OCI-LY3 (cell line): ENCODE results near the gene LMAN2L.

Experiments
- H2AFZ ChIP-seq: fragments of 200-600, 300-600 bp; shearing (Covaris generic); 2 replicates; pipeline ENCODE4 v1.6.0; 2014; ENCODE audit warnings: antibody characterized with exemption, low read depth, low read length
- H3K27ac ChIP-seq: fragments of 200-600, 300-600 bp; sonication (generic); 2 replicates; pipeline ENCODE4 v1.5.1; 2014; ENCODE audit warnings: mild to moderate bottlenecking, low read length, moderate library complexity, mixed read lengths
- H3K27me3 ChIP-seq: fragments of 200-600, 300-600 bp; sonication (generic); 2 replicates; pipeline ENCODE4 v1.6.1; 2014; ENCODE audit warnings: low read depth, low read length, mixed read lengths
- H3K36me3 ChIP-seq: fragments of 200-600, 300-600 bp; sonication (generic); replicated peaks from 2 replicates; pipeline ENCODE3; 2014; ENCODE audit warnings: low read depth, low read length, mixed read lengths
- H3K4me1 ChIP-seq: fragments of 300-600, 200-600 bp; sonication (generic); 2 replicates; pipeline ENCODE4 v1.6.1; 2014; ENCODE audit warnings: low read length, mixed read lengths
- H3K4me2 ChIP-seq: fragments of 200-600, 300-600 bp; sonication (generic); 2 replicates; pipeline ENCODE4 v1.6.1; 2014; ENCODE audit warnings: low read length, mixed read lengths
- H3K4me3 ChIP-seq: fragments of 300-600, 200-600 bp; sonication (generic); 2 replicates; pipeline ENCODE4 v1.5.1; 2014; ENCODE audit warnings: antibody characterized with exemption, mild to moderate bottlenecking, low read length, moderate library complexity
- H3K79me2 ChIP-seq: fragments of 300-600, 200-600 bp; shearing (Covaris generic); 2 replicates; pipeline ENCODE4 v1.6.1; 2014; ENCODE audit warnings: mild to moderate bottlenecking, low read length, mixed read lengths
- H3K9ac ChIP-seq: fragments of 300-600, 200-600 bp; shearing (Covaris generic); 2 replicates; pipeline ENCODE4 v1.6.0; 2014; ENCODE audit warnings: mild to moderate bottlenecking, low read length, moderate library complexity
- H3K9me3 ChIP-seq: fragments of 200-600, 300-600 bp; shearing (Covaris generic); 2 replicates; pipeline ENCODE4 v1.6.1; 2014; ENCODE audit warnings: low read length, mixed read lengths; ENCODE audit not compliant: insufficient read depth
- H4K20me1 ChIP-seq: fragments of 200-600, 300-600 bp; sonication (generic); 2 replicates; pipeline ENCODE4 v1.6.1; 2016; ENCODE audit warnings: low read length, mixed read lengths; ENCODE audit not compliant: insufficient read depth
- CTCF ChIP-seq: fragments of 200-600, 300-600 bp; sonication (generic); IDR thresholded peaks from 2 replicates; pipeline ENCODE4 v1.5.1; 2014; ENCODE audit warnings: antibody characterized with exemption, low read length, low read depth
- EZH2phosphoT487 ChIP-seq: fragments of 200-600 bp; shearing (Covaris generic); IDR thresholded peaks from 2 replicates; pipeline ENCODE4 v1.6.1; 2018; ENCODE audit warnings: antibody characterized with exemption, mixed run types, low read depth

LMAN2L gene

GRCh38 chr2:96771796-96772618 lies 32.1 kb upstream of the LMAN2L start:
- Histone ChIP-seq H3K4me2 (no peak overlapping the region), H3K9me3 (no peaks in the 10 kb centered on the region), H3K4me3 (no peak overlapping the region), H4K20me1 (no peaks in the 10 kb centered on the region), H3K9ac (no peak overlapping the region), H3K4me1 (peaks cover 36% of the 10 kb centered on the region), H2AFZ (no peak overlapping the region), H3K79me2 (peaks cover 5% of the 10 kb centered on the region; the same call in 1 of the 2 replicates), H3K36me3 (no peaks in the 10 kb centered on the region), H3K27ac (no peak overlapping the region), H3K27me3 (no peaks in the 10 kb centered on the region)
- TF ChIP-seq EZH2phosphoT487 (no peak), CTCF (no peak)

- Histone ChIP-seq H3K9me3 (no peaks in the 10 kb centered on the region), H3K9ac (no peak overlapping the region), H2AFZ (no peak overlapping the region), H3K36me3 (no peaks in the 10 kb centered on the region), H3K4me3 (no peak overlapping the region), H3K79me2 (peaks cover 5% of the 10 kb centered on the region; the same call in 1 of the 2 replicates), H3K4me1 (peaks cover 37% of the 10 kb centered on the region), H3K4me2 (no peak overlapping the region), H3K27ac (no peak overlapping the region), H3K27me3 (no peaks in the 10 kb centered on the region), H4K20me1 (no peaks in the 10 kb centered on the region)
- TF ChIP-seq CTCF (no peak), EZH2phosphoT487 (no peak)
These were observed 30.8 kb upstream of the LMAN2L start for GRCh38 chr2:96770442-96771202.

- Histone ChIP-seq H3K79me2 (peaks cover 5% of the 10 kb centered on the region; the same call in 1 of the 2 replicates), H3K4me1 (peaks cover 37% of the 10 kb centered on the region), H3K4me2 (no peak overlapping the region)
These were observed 29.9 kb upstream of the LMAN2L start for GRCh38 chr2:96769814-96770213.

More at GRCh38 chr2:96769814-96770213, 29.9 kb upstream of the LMAN2L start:
- Histone ChIP-seq H2AFZ (no peak overlapping the region), H3K27me3 (no peaks in the 10 kb centered on the region), H3K4me3 (no peak overlapping the region), H3K27ac (no peak overlapping the region), H3K9me3 (no peaks in the 10 kb centered on the region), H4K20me1 (no peaks in the 10 kb centered on the region), H3K9ac (no peak overlapping the region), H3K36me3 (no peaks in the 10 kb centered on the region)
- no peak for TF ChIP-seq EZH2phosphoT487
- TF ChIP-seq CTCF: no peak
